ENCODE data around the gene KCNG3. TPM values are rescaled to one million over a fixed set of nuclear protein-coding genes. Genes with fewer than 3 reads are reported as not detected.

Gene KCNG3
- total RNA-seq, 4 donors from 2014 or later = 0.27 TPM; not detected in 3

GRCh38 chr2:42522035-42522434 is 28.3 kb upstream of the KCNG3 start:
- no peaks in the 10 kb centered on the region for H3K4me1 ChIP-seq
- no peak overlapping the region for H3K27ac ChIP-seq
- TF ChIP-seq POLR2AphosphoS5 (IDR thresholded peaks at IDR 0.05) (no peak), CTCF (IDR thresholded peaks at IDR 0.05) (no peak), EP300 (IDR thresholded peaks at IDR 0.05) (no peak), POLR2A (IDR thresholded peaks at IDR 0.05) (no peak)
- H3K36me3 ChIP-seq = no peaks in the 10 kb centered on the region
- WGBS, 2 donors (ENCODE audit: low coverage in 1 of 2) = 80% methylated on average over 1 of the region's 2 CpGs; no CpG with 5 or more reads in 1 of the 2 donors
- ATAC-seq = no peak
- H3K9me3 ChIP-seq = no peaks in the 10 kb centered on the region
- H3K27me3 ChIP-seq = no peaks in the 10 kb centered on the region
- no peak overlapping the region for H3K4me3 ChIP-seq

GRCh38 chr2:42519624-42520023 is 25.8 kb upstream of the KCNG3 start:
- no peaks in the 10 kb centered on the region for H3K4me1 ChIP-seq
- 86 to 90% methylated on average over 7 to 8 of the region's 8 CpGs for WGBS, 2 donors (ENCODE audit: low coverage in 1 of 2)
- TF ChIP-seq POLR2AphosphoS5 (IDR thresholded peaks at IDR 0.05) (no peak), CTCF (IDR thresholded peaks at IDR 0.05) (no peak), EP300 (IDR thresholded peaks at IDR 0.05) (no peak), POLR2A (IDR thresholded peaks at IDR 0.05) (no peak)

GRCh38 chr2:42516418-42516901 is 22.7 kb upstream of the KCNG3 start:
- ATAC-seq = no peak
- Histone ChIP-seq H3K9me3 (no peaks in the 10 kb centered on the region), H3K4me3 (no peak overlapping the region), H3K4me1 (no peaks in the 10 kb centered on the region), H3K36me3 (no peaks in the 10 kb centered on the region), H3K27me3 (no peaks in the 10 kb centered on the region), H3K27ac (no peak overlapping the region)
- WGBS, 2 donors (ENCODE audit: low coverage in 1 of 2) = 88 to 100% methylated on average over 2 to 4 of the region's 4 CpGs
- TF ChIP-seq CTCF (IDR thresholded peaks at IDR 0.05) = no peak
- TF ChIP-seq POLR2AphosphoS5 (IDR thresholded peaks at IDR 0.05) = no peak
- no peak for TF ChIP-seq EP300 (IDR thresholded peaks at IDR 0.05)
- no peak for TF ChIP-seq POLR2A (IDR thresholded peaks at IDR 0.05)

More at GRCh38 chr2:42519624-42520023, 25.8 kb upstream of the KCNG3 start:
- H3K27ac ChIP-seq = no peak overlapping the region
- ATAC-seq = no peak
- no peaks in the 10 kb centered on the region for H3K9me3 ChIP-seq
- no peak overlapping the region for H3K4me3 ChIP-seq
- H3K36me3 ChIP-seq = no peaks in the 10 kb centered on the region
- H3K27me3 ChIP-seq = no peaks in the 10 kb centered on the region

- Histone ChIP-seq H3K4me1 (no peaks in the 10 kb centered on the region), H3K27ac (no peak overlapping the region), H3K4me3 (no peak overlapping the region), H3K27me3 (no peaks in the 10 kb centered on the region), H3K9me3 (no peaks in the 10 kb centered on the region), H3K36me3 (no peaks in the 10 kb centered on the region)
- 0 to 53% methylated on average over 1 to 5 of the region's 5 CpGs for WGBS, 2 donors (ENCODE audit: low coverage in 1 of 2)
- ATAC-seq = peak; percentile 63
- TF ChIP-seq CTCF (IDR thresholded peaks at IDR 0.05) (peak in 3 of 4 experiments; percentile 56 to 71 (median 68)), EP300 (IDR thresholded peaks at IDR 0.05) (no peak)
Observed at GRCh38 chr2:42513252-42513918, 19.6 kb upstream of the KCNG3 start.

GRCh38 chr2:42510608-42511243 is 16.9 kb upstream of the KCNG3 start:
- no peak for ATAC-seq
- 51 to 52% methylated on average over 2 of the region's 2 CpGs for WGBS, 2 donors (ENCODE audit: low coverage in 1 of 2)
- H3K27me3 ChIP-seq = no peaks in the 10 kb centered on the region
- H3K4me1 ChIP-seq = no peaks in the 10 kb centered on the region
- no peak overlapping the region for H3K27ac ChIP-seq
- no peaks in the 10 kb centered on the region for H3K36me3 ChIP-seq
- H3K9me3 ChIP-seq = no peaks in the 10 kb centered on the region
- TF ChIP-seq EP300 (IDR thresholded peaks at IDR 0.05) = no peak
- TF ChIP-seq POLR2A (IDR thresholded peaks at IDR 0.05) = no peak
- no peak for TF ChIP-seq POLR2AphosphoS5 (IDR thresholded peaks at IDR 0.05)
- no peak for TF ChIP-seq CTCF (IDR thresholded peaks at IDR 0.05)
- no peak overlapping the region for H3K4me3 ChIP-seq

All from gastroesophageal sphincter (tissue), 4 donors.